HG03175 (cell line): ENCODE data around the gene MGAT4A.

Experiments used
- ATAC-seq: cut with Tn5 transposase; IDR thresholded peaks from one replicate; pipeline ENCODE4 v1.9.1; 2021; ENCODE audit warnings: mild to moderate bottlenecking, moderate library complexity; ENCODE audit not compliant: unreplicated experiment

Gene MGAT4A

GRCh38 chr2:98577313-98577712 lies 153.6 kb downstream of the MGAT4A start:
- ATAC-seq, result no peak

GRCh38 chr2:98576666-98577312 lies 154.1 kb downstream of the MGAT4A start:
- no peak for ATAC-seq

GRCh38 chr2:98573426-98573825 lies 157.5 kb downstream of the MGAT4A start:
- ATAC-seq, result no peak

GRCh38 chr2:98572676-98573075 lies 158.3 kb downstream of the MGAT4A start:
- no peak for ATAC-seq

- ATAC-seq, result no peak
Observed at GRCh38 chr2:98572211-98572610, 158.7 kb downstream of the MGAT4A start.

GRCh38 chr2:98571796-98572195 lies 159.1 kb downstream of the MGAT4A start:
- ATAC-seq, result no peak

- ATAC-seq, result no peak
Observed at GRCh38 chr2:98571121-98571701, 159.7 kb downstream of the MGAT4A start.

- ATAC-seq, result no peak
Observed at GRCh38 chr2:98570356-98570755, 160.6 kb downstream of the MGAT4A start.

GRCh38 chr2:98569915-98570314 lies 161.0 kb downstream of the MGAT4A start:
- no peak for ATAC-seq

GRCh38 chr2:98569197-98569793 lies 161.6 kb downstream of the MGAT4A start:
- ATAC-seq, result no peak
